Upper lobe of left lung (tissue), 4 donors: ENCODE measurements around the gene FBLN7.

Experiments
- CTCF ChIP-seq, 6 experiments: fragments of 450-650 bp in 4 of 6; fragments of 200-600 bp in 2 of 6; sonication (generic) in 2 of 6; IDR thresholded peaks; one replicate each; pipeline ENCODE4 v1.5.1; 2016 to 2019; ENCODE audit warnings: antibody characterized with exemption in 6 of 6
- POLR2A ChIP-seq, 4 donors: fragments of 450-650 bp; IDR thresholded peaks; one replicate each; pipeline ENCODE4 v1.5.1; 2016 to 2017; ENCODE audit warnings: antibody characterized with exemption in 4 of 4, mild to moderate bottlenecking in 2 of 4
- POLR2AphosphoS5 ChIP-seq, 2 donors: sonication (generic); formaldehyde crosslinking; IDR thresholded peaks; one replicate each; pipeline ENCODE4 v1.5.1; 2017; ENCODE audit warnings: antibody characterized with exemption in 2 of 2

GRCh38 chr2:112181571-112182290 lies 43.5 kb downstream of the FBLN7 start:
- TF ChIP-seq POLR2AphosphoS5 (IDR thresholded peaks at IDR 0.05): no peak
- TF ChIP-seq CTCF (IDR thresholded peaks at IDR 0.05): no peak
- TF ChIP-seq POLR2A (IDR thresholded peaks at IDR 0.05): no peak
